ENCODE measurements around the gene ZNHIT2.
A peak's percentile ranks its signal among the peaks of the same experiment; 100 is the strongest.
"Not testable (repeated sequence)": the region's sequence is repeated elsewhere in the genome, so short reads cannot be mapped to it uniquely, and the experiment has no call there.

The ZNHIT2 gene

DNA sequence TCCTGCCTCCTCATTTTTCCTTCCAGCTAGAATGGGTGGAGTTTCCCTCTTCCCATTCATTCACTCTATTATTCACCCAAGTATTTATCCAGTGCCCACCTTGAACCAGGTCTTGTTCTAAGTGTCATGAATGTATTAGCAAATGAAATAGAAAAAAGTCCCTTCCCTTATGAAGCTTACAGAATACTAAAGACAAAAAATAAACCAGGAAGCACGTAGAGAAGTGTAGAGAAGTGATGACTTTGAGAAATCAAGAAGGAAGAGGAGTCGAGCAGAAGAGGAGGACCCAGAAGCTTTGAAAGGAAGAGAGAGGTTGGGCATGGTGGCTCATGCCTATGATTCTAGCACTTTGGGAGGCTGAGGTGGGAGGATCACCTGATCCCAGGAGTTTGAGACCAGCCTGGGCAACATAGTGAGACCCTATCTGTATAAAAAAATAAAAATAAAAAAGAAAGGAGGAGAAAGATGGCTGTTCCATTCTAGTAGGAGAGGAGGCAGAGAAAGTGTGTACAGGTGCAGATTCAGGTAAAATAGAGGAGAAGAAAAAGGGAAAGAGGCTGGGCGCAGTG lies 33.9 kb upstream of the ZNHIT2 start:
- Histone ChIP-seq H3K4me3 (ENCODE audit: low read length in 2 of 2) (no peak overlapping the region), H3K9ac (ENCODE audit: low read depth in 1 of 2, low read length in 2 of 2) (peak overlapping the region in 1 of 2 donors; percentile 53), H3K27ac (ENCODE audit: low read depth in 2 of 2, low read length in 2 of 2) (peak overlapping the region; percentile 69 to 70)

DNA sequence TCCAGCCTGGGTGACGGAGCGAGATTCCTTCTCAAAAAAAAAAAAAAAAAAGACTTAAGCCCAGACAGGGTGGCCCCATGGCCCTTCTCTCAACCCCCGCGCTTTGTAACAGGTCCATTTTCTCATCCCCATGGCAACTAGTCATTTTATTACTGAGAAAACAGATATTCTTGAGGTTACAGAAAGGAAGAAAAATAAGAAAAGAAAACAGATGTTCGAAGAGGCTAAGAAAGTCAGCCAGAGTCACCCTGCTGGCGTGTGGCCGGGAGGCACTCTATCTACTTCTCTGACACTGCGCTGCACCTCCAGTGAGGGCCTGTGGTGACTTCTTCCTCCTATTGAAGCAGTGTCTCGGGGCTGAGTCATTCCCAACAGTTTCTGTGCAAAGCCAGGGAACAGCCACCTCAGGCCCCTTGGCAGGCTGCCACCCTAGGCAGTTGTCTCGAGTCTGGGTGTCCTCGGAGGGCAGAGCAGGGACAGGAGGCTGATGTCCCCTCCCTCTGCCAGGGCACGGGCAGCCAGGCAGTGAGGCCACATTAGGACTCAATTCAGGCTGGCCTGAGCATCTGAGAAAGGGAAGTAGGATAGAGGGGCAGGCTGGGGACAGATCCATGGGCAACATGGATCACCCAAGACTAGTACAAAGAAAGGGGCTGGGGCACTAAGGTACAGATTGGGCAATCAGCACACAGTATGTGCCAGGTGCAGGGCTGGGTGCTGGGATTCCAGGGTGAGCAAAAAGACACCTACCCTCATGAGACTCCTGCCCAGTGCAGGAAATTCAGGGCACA lies 33.2 kb upstream of the ZNHIT2 start:
- no peaks in the 10 kb centered on the region for H3K9me3 ChIP-seq (ENCODE audit: control insufficient read depth in 2 of 2, low read length in 2 of 2)
- H3K4me1 ChIP-seq (ENCODE audit: control insufficient read depth in 2 of 2, insufficient read depth in 2 of 2, low read length in 2 of 2), result peaks cover 8 to 9% of the 10 kb centered on the region in 2 donors
- no peaks in the 10 kb centered on the region for H3K27me3 ChIP-seq (ENCODE audit: control insufficient read depth in 2 of 2, insufficient read depth in 2 of 2, low read length in 2 of 2)
- H3K36me3 ChIP-seq (ENCODE audit: control insufficient read depth in 2 of 2, insufficient read depth in 2 of 2, low read length in 2 of 2), result no peaks in the 10 kb centered on the region
- peak overlapping the region; percentile 24 to 53 for H3K9ac ChIP-seq (ENCODE audit: low read depth in 1 of 2, low read length in 2 of 2)
- peak overlapping the region; percentile 69 to 70 for H3K27ac ChIP-seq (ENCODE audit: low read depth in 2 of 2, low read length in 2 of 2)
- no peak overlapping the region for H3K4me3 ChIP-seq (ENCODE audit: low read length in 2 of 2)

More for the DNA sequence above, 33.9 kb upstream of the ZNHIT2 start:
- H3K4me1 ChIP-seq (ENCODE audit: control insufficient read depth in 2 of 2, insufficient read depth in 2 of 2, low read length in 2 of 2), result peaks cover 8 to 9% of the 10 kb centered on the region in 2 donors
- H3K9me3 ChIP-seq (ENCODE audit: control insufficient read depth in 2 of 2, low read length in 2 of 2), result no peaks in the 10 kb centered on the region
- H3K27me3 ChIP-seq (ENCODE audit: control insufficient read depth in 2 of 2, insufficient read depth in 2 of 2, low read length in 2 of 2), result no peaks in the 10 kb centered on the region
- no peaks in the 10 kb centered on the region for H3K36me3 ChIP-seq (ENCODE audit: control insufficient read depth in 2 of 2, insufficient read depth in 2 of 2, low read length in 2 of 2)

- not testable (repeated sequence) for H3K36me3 ChIP-seq (ENCODE audit: control insufficient read depth in 2 of 2, insufficient read depth in 2 of 2, low read length in 2 of 2); H3K9me3 ChIP-seq (ENCODE audit: control insufficient read depth in 2 of 2, low read length in 2 of 2); H3K27me3 ChIP-seq (ENCODE audit: control insufficient read depth in 2 of 2, insufficient read depth in 2 of 2, low read length in 2 of 2); H3K4me3 ChIP-seq (ENCODE audit: low read length in 2 of 2); H3K4me1 ChIP-seq (ENCODE audit: control insufficient read depth in 2 of 2, insufficient read depth in 2 of 2, low read length in 2 of 2)
- Histone ChIP-seq H3K9ac (ENCODE audit: low read depth in 1 of 2, low read length in 2 of 2) (peak overlapping the region in 1 of 2 donors; percentile 53), H3K27ac (ENCODE audit: low read depth in 2 of 2, low read length in 2 of 2) (peak overlapping the region; percentile 69 to 70)
These were observed 32.6 kb upstream of the ZNHIT2 start for GRCh38 chr11:65150131-65150508.

GRCh38 chr11:65148657-65149056 lies 31.2 kb upstream of the ZNHIT2 start:
- H3K27ac ChIP-seq (ENCODE audit: low read depth in 2 of 2, low read length in 2 of 2), result no peak overlapping the region
- H3K4me3 ChIP-seq (ENCODE audit: low read length in 2 of 2), result no peak overlapping the region
- no peaks in the 10 kb centered on the region for H3K36me3 ChIP-seq (ENCODE audit: control insufficient read depth in 2 of 2, insufficient read depth in 2 of 2, low read length in 2 of 2)
- no peaks in the 10 kb centered on the region for H3K9me3 ChIP-seq (ENCODE audit: control insufficient read depth in 2 of 2, low read length in 2 of 2)
- peaks cover 0 to 3% of the 10 kb centered on the region in 2 donors for H3K27me3 ChIP-seq (ENCODE audit: control insufficient read depth in 2 of 2, insufficient read depth in 2 of 2, low read length in 2 of 2)
- no peak overlapping the region for H3K9ac ChIP-seq (ENCODE audit: low read depth in 1 of 2, low read length in 2 of 2)
- H3K4me1 ChIP-seq (ENCODE audit: control insufficient read depth in 2 of 2, insufficient read depth in 2 of 2, low read length in 2 of 2), result peaks cover 8 to 9% of the 10 kb centered on the region in 2 donors

- Histone ChIP-seq H3K9me3 (ENCODE audit: control insufficient read depth in 2 of 2, low read length in 2 of 2) (no peaks in the 10 kb centered on the region), H3K27me3 (ENCODE audit: control insufficient read depth in 2 of 2, insufficient read depth in 2 of 2, low read length in 2 of 2) (peaks cover 0 to 3% of the 10 kb centered on the region in 2 donors)
These were observed 30.0 kb upstream of the ZNHIT2 start for GRCh38 chr11:65147352-65148075.

GRCh38 chr11:65141896-65142494 lies 24.5 kb upstream of the ZNHIT2 start:
- Histone ChIP-seq H3K36me3 (ENCODE audit: control insufficient read depth in 2 of 2, insufficient read depth in 2 of 2, low read length in 2 of 2) (no peaks in the 10 kb centered on the region), H3K9me3 (ENCODE audit: control insufficient read depth in 2 of 2, low read length in 2 of 2) (no peaks in the 10 kb centered on the region), H3K27ac (ENCODE audit: low read depth in 2 of 2, low read length in 2 of 2) (no peak overlapping the region)

More at GRCh38 chr11:65147352-65148075, 30.0 kb upstream of the ZNHIT2 start:
- Histone ChIP-seq H3K9ac (ENCODE audit: low read depth in 1 of 2, low read length in 2 of 2) (no peak overlapping the region), H3K27ac (ENCODE audit: low read depth in 2 of 2, low read length in 2 of 2) (no peak overlapping the region), H3K4me1 (ENCODE audit: control insufficient read depth in 2 of 2, insufficient read depth in 2 of 2, low read length in 2 of 2) (peaks cover 8 to 9% of the 10 kb centered on the region in 2 donors), H3K36me3 (ENCODE audit: control insufficient read depth in 2 of 2, insufficient read depth in 2 of 2, low read length in 2 of 2) (no peaks in the 10 kb centered on the region), H3K4me3 (ENCODE audit: low read length in 2 of 2) (no peak overlapping the region)

DNA sequence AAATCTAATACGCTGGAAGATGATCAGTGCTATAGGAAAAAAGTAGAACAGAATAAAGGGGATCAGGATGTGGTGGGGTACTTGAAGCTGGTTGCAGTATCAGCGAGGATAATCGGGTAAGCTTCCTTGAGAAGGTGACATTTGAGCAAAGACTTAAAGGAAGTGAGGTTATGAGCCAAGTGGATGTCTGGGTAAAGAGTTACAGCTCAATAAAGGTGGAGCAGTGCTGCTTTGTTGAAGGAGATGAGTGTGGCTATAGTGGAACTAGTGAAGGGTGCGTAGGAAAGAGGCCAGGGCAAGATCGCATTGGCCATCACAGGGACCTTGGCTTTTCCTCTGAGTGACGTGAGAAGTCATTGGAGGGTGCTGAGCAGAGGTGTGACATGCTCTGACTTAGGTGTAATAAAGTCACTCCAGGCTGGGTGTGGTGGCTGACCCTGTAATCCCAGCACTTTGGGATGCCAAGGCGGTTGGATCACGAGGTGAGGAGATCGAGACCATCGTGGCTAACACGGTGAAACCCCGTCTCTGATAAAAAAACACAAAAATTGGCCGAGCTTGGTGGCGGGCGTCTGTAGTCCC lies 19.1 kb upstream of the ZNHIT2 start:
- peak overlapping the region in 1 of 2 donors; percentile 96 for H3K9ac ChIP-seq (ENCODE audit: low read depth in 1 of 2, low read length in 2 of 2)
- peak overlapping the region in 1 of 2 donors; percentile 23 for H3K4me3 ChIP-seq (ENCODE audit: low read length in 2 of 2)
- H3K4me1 ChIP-seq (ENCODE audit: control insufficient read depth in 2 of 2, insufficient read depth in 2 of 2, low read length in 2 of 2), result peaks cover 30 to 38% of the 10 kb centered on the region in 2 donors
- H3K9me3 ChIP-seq (ENCODE audit: control insufficient read depth in 2 of 2, low read length in 2 of 2), result no peaks in the 10 kb centered on the region
- no peaks in the 10 kb centered on the region for H3K27me3 ChIP-seq (ENCODE audit: control insufficient read depth in 2 of 2, insufficient read depth in 2 of 2, low read length in 2 of 2)
- peak overlapping the region; percentile 97 to 100 for H3K27ac ChIP-seq (ENCODE audit: low read depth in 2 of 2, low read length in 2 of 2)
- peaks cover 11 to 14% of the 10 kb centered on the region in 2 donors for H3K36me3 ChIP-seq (ENCODE audit: control insufficient read depth in 2 of 2, insufficient read depth in 2 of 2, low read length in 2 of 2)

More at GRCh38 chr11:65141896-65142494, 24.5 kb upstream of the ZNHIT2 start:
- Histone ChIP-seq H3K4me3 (ENCODE audit: low read length in 2 of 2) (no peak overlapping the region), H3K27me3 (ENCODE audit: control insufficient read depth in 2 of 2, insufficient read depth in 2 of 2, low read length in 2 of 2) (peaks cover 0 to 3% of the 10 kb centered on the region in 2 donors), H3K9ac (ENCODE audit: low read depth in 1 of 2, low read length in 2 of 2) (no peak overlapping the region), H3K4me1 (ENCODE audit: control insufficient read depth in 2 of 2, insufficient read depth in 2 of 2, low read length in 2 of 2) (peaks cover 0 to 5% of the 10 kb centered on the region in 2 donors)

DNA sequence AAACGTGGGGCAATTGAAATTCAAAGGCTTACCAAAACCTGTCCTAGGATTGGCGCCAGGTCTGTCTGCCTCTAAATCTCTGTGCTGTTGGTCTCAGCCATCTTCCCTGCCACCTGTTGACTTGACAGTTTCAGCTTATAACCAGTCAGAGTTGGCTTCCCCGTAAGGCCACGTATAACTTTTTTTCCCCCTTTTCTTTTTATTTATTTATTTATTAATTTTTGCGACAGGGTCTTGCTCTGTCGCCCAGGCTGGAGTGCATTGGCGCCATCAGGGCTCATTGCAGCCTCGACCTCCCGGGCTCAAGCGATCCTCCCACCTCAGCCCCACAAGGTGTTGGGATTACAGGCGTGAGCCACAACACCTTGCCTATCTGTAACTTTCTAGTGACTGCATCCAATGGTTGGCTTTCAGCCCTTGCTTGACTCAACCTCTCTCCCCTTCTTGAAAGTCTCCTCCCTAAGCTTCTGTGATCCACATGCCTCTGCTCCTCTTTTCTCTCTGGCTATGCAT lies 18.2 kb upstream of the ZNHIT2 start:
- Histone ChIP-seq H3K4me1 (ENCODE audit: control insufficient read depth in 2 of 2, insufficient read depth in 2 of 2, low read length in 2 of 2) (peaks cover 30 to 38% of the 10 kb centered on the region in 2 donors), H3K27ac (ENCODE audit: low read depth in 2 of 2, low read length in 2 of 2) (peak overlapping the region; percentile 97 to 100), H3K36me3 (ENCODE audit: control insufficient read depth in 2 of 2, insufficient read depth in 2 of 2, low read length in 2 of 2) (peaks cover 20 to 23% of the 10 kb centered on the region in 2 donors), H3K9me3 (ENCODE audit: control insufficient read depth in 2 of 2, low read length in 2 of 2) (no peaks in the 10 kb centered on the region), H3K4me3 (ENCODE audit: low read length in 2 of 2) (peak overlapping the region; percentile 81 to 92), H3K9ac (ENCODE audit: low read depth in 1 of 2, low read length in 2 of 2) (peak overlapping the region; percentile 96 to 98), H3K27me3 (ENCODE audit: control insufficient read depth in 2 of 2, insufficient read depth in 2 of 2, low read length in 2 of 2) (no peaks in the 10 kb centered on the region)

GRCh38 chr11:65134952-65135632 lies 17.6 kb upstream of the ZNHIT2 start:
- Histone ChIP-seq H3K36me3 (ENCODE audit: control insufficient read depth in 2 of 2, insufficient read depth in 2 of 2, low read length in 2 of 2) (peaks cover 24 to 28% of the 10 kb centered on the region in 2 donors), H3K27me3 (ENCODE audit: control insufficient read depth in 2 of 2, insufficient read depth in 2 of 2, low read length in 2 of 2) (no peaks in the 10 kb centered on the region), H3K27ac (ENCODE audit: low read depth in 2 of 2, low read length in 2 of 2) (peak overlapping the region; percentile 97 to 100), H3K9me3 (ENCODE audit: control insufficient read depth in 2 of 2, low read length in 2 of 2) (no peaks in the 10 kb centered on the region), H3K4me1 (ENCODE audit: control insufficient read depth in 2 of 2, insufficient read depth in 2 of 2, low read length in 2 of 2) (peaks cover 30 to 38% of the 10 kb centered on the region in 2 donors), H3K9ac (ENCODE audit: low read depth in 1 of 2, low read length in 2 of 2) (peak overlapping the region; percentile 96 to 98), H3K4me3 (ENCODE audit: low read length in 2 of 2) (peak overlapping the region; percentile 81 to 92)

Measured in mucosa of rectum (tissue), 2 donors.